ENCODE results near the gene FRY.
A peak's percentile ranks its signal among the peaks of the same experiment; 100 is the strongest.

Gene FRY

DNA sequence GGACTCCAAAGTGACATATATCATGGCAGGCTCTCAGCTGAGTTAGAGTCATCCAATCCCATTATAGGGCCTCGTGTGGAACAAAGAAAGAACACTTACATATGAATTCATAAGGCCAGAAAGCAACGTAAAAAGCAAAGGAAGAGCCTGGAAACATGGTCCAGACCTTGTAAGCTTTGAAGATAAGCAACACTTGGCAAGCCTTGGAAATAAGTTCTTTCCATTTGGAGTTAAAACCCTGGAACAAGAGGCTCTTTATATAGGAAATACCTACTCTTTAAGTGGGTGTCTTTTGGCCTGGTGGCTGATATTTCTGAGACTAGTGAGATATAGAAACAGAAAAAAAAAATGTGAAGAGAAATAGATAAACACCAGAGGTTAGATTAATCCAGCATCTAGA lies 234.2 kb downstream of the FRY start:
- no peak overlapping the region for H3K4me3 ChIP-seq (replicated peaks; ENCODE audit: low read depth, low read length)
- TF ChIP-seq, protein P1, sequence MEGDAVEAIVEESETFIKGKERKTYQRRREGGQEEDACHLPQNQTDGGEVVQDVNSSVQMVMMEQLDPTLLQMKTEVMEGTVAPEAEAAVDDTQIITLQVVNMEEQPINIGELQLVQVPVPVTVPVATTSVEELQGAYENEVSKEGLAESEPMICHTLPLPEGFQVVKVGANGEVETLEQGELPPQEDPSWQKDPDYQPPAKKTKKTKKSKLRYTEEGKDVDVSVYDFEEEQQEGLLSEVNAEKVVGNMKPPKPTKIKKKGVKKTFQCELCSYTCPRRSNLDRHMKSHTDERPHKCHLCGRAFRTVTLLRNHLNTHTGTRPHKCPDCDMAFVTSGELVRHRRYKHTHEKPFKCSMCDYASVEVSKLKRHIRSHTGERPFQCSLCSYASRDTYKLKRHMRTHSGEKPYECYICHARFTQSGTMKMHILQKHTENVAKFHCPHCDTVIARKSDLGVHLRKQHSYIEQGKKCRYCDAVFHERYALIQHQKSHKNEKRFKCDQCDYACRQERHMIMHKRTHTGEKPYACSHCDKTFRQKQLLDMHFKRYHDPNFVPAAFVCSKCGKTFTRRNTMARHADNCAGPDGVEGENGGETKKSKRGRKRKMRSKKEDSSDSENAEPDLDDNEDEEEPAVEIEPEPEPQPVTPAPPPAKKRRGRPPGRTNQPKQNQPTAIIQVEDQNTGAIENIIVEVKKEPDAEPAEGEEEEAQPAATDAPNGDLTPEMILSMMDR (IDR thresholded peaks at IDR 0.05; ENCODE audit: low read length, missing control alignments) = no peak
- DNase-seq (ENCODE audit: low read depth) = peak; percentile 46

DNA sequence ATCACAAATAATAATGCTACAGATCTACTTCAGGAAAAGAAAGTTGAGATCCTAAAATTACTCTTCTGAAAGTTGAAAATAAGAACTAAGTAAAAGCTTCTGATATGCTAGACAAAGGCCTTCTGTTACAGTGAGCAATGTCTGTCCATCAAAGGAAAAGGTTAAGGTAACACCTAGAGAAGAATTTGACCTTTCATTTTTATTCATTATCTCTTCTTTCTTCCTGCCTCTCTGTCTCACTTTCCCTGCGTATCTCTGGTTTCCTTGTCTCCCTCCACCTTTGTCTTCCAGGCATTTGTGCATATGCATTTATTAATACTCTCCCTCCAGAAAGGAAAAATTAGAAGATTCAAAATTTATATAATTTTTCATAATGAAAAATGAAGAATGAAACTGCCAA lies 234.6 kb downstream of the FRY start:
- TF ChIP-seq, protein P1 (IDR thresholded peaks at IDR 0.05; ENCODE audit: low read length, missing control alignments) = no peak
- H3K4me3 ChIP-seq (replicated peaks; ENCODE audit: low read depth, low read length) = no peak overlapping the region
- DNase-seq (ENCODE audit: low read depth) = no peak

DNA sequence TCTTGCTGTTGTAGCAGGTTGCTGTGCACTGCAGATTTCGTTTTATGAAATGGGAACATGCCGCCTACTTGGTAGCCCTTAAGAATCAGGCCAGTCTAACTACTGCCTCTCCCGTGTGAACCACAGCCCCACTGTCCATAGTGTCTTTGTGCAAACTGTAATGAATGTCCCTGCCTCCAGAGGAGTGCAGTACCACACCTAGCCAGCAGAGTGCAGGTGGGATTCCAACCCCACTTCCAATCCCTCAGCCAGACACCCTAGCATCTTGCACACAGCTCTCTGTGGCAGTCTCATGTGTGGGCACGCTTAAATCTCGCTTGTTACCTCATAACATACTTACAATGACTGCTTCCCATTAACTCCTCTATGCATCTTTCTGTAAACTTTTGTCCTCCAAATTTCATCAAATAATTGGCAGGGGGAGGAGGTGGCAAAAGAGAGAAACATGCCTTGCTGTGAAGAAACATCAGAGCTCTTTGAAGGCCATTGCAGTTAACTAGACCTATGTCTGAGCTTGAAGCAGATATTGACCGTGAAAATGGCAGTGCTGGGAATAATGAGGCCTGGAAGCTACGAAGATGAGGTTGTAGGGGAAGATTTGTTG lies 236.4 kb downstream of the FRY start:
- TF ChIP-seq, protein P1 (IDR thresholded peaks at IDR 0.05; ENCODE audit: low read length, missing control alignments) = peak; percentile 39
- no peak for DNase-seq (ENCODE audit: low read depth)
- H3K4me3 ChIP-seq (replicated peaks; ENCODE audit: low read depth, low read length) = no peak overlapping the region

DNA sequence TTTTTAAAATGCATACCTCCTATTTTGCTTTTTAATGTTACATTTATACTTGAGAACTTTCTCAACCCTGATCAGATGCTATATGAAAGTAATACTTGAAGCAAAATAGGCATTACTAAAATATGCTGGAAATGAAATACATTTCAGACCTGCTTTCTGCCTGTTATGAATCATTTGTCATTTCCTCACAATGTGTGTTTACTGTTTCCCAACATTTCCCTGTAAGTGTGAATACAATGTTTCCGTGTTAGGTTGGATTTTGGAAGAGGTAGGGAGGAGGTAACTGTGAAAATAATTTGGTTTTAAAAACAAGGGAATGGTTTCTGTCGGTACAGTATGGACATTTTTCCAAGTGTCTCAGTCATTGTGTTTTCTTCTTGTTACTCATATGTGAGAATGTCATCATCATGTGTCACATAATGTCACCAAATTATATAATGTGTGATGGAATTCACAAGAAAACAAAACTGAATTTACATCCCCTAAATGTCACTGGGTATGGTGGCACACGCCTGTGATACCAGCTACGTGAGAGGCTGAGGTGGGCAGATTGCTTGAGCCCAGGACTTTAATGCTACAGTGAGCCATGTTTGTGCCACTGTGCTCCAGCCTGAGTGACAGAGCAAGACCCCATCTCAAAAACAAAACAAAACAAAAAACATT lies 240.6 kb downstream of the FRY start:
- TF ChIP-seq, protein P1 (IDR thresholded peaks at IDR 0.05; ENCODE audit: low read length, missing control alignments) = no peak
- no peak overlapping the region for H3K4me3 ChIP-seq (replicated peaks; ENCODE audit: low read depth, low read length)
- peak; percentile 53 for DNase-seq (ENCODE audit: low read depth)

DNA sequence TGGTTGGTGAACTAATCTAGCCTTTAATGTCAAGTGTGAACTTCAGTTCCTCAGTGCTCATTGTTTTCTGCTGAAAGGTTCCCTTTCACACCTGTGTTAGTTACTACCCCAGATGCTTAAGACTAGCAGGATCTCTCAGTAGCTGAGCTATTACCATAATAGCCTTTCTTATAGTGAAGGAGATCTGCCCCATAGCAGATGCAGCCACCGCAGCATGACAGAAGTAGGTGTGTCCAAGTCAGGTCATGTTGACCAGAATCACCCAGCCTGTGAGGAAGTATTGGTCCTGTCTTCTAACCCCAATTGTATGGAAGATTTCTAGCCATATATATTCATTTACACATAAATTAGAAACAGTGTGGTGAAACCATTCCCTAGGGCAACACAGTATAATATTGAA lies 246.3 kb downstream of the FRY start:
- DNase-seq (ENCODE audit: low read depth) = no peak
- TF ChIP-seq, protein P1 (IDR thresholded peaks at IDR 0.05; ENCODE audit: low read length, missing control alignments) = no peak
- H3K4me3 ChIP-seq (replicated peaks; ENCODE audit: low read depth, low read length) = no peak overlapping the region

DNA sequence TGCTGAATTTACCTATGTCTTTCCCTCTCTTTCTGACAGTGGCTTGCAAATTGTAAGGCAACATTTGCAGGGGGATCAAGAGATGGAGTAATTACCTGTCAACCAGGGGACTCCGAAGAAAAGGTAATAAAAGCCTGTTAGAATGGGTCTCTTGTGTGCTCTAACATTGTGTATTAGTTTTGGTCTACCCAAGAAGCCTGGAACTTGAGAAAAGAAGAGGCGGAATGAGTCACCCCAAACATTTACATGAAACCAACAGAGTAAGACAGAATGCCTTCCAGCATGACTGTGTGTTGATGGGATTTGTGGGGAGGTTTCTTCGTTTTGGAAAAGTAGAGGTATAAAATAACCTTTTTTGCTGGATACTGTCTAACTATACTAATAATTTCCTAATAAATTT lies 246.9 kb downstream of the FRY start:
- no peak overlapping the region for H3K4me3 ChIP-seq (replicated peaks; ENCODE audit: low read depth, low read length)
- TF ChIP-seq, protein P1 (IDR thresholded peaks at IDR 0.05; ENCODE audit: low read length, missing control alignments) = no peak
- no peak for DNase-seq (ENCODE audit: low read depth)

DNA sequence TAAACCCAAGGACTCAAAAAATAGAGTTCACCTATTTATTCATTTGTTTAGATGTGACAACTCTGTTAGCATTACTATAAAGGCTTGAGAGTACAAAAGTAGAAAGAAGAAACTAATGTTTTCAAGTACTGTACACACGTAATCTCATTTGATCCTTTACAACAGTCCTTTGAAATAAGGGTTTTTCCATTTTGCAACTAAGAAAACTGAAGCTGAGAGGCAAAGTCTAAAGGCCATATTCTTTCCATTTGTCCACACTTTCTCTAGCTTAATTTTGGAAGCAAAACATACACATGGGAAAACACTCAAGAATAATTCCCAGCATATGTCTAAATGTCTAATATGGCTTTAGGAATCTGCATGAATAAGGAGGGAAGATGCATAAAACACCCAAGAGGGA lies 249.5 kb downstream of the FRY start:
- no peak for DNase-seq (ENCODE audit: low read depth)
- TF ChIP-seq, protein P1 (IDR thresholded peaks at IDR 0.05; ENCODE audit: low read length, missing control alignments) = no peak
- no peak overlapping the region for H3K4me3 ChIP-seq (replicated peaks; ENCODE audit: low read depth, low read length)

All from fibroblast of pulmonary artery (primary cell).